HG03159 (cell line): ENCODE results near the gene MAP3K14.

Experiments
- ATAC-seq: cut with Tn5 transposase; IDR thresholded peaks from one replicate; pipeline ENCODE4 v1.9.1; 2021; ENCODE audit warnings: mild to moderate bottlenecking, moderate library complexity; ENCODE audit not compliant: unreplicated experiment

MAP3K14 gene

DNA sequence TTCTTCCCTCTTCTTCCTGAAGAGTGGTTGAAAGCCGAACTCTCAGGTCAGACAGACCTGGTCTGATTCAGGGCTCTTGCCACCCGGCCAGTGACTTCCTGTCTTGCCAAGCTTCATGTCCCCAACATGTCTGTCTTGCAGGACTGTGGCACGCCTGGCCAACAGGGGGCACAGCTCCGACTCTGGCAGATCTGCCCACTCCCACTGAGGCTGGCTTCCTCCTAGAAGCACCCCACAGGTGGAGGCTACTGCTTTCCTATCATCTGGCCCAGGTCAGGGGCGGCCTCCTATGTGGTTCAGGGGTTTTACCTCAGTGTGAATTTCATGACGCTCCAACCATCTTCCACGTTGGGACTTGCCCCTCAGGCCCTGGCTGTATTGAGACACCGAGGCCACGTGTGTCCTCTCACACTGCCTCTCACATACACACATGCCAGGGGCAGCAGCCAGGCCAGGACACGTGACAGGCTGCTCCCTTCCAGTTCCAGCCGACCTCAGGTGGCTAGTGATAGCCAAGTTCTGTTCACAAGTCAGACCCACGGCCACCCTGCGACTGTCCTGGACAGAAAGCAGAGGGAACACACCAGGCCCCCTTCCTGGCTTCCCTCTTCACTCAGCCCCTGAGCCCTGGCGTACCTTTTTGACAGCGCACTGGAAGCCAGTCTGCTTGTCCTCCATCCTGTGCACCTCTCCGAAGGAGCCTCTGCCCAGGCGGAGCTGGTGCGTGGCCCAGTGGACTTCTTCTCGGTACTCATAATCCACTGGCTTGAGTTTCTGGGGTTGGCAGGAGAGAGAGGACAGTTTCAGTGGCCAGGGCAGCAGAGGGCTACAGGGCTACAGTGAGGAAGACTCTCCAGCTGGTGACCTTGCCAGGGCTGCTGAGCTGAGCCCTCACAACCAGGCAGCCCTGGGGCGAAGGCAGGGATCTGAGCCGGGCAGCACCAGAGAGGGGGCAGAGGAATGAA, 32.4 kb downstream of the MAP3K14 start:
- ATAC-seq = no peak

DNA sequence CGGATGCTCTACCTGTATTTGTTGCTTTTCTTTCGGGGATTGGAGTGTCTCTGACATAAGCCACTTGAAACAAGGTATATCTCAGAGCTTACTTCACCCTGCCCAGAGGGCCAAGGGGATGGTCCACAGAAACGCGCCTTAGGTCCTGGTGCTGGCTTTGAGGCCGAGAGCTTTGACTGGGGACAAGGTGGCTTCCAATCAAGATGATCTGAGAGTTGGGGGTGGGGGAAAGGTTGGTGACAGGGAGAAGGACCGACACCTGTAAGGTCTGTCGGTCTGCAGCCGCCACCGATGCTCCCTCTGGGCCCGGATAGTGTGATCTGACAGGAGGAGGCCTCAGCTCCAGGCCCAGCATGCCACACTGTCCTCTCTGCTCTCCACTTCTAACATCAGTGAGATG, 33.1 kb downstream of the MAP3K14 start:
- ATAC-seq = no peak

DNA sequence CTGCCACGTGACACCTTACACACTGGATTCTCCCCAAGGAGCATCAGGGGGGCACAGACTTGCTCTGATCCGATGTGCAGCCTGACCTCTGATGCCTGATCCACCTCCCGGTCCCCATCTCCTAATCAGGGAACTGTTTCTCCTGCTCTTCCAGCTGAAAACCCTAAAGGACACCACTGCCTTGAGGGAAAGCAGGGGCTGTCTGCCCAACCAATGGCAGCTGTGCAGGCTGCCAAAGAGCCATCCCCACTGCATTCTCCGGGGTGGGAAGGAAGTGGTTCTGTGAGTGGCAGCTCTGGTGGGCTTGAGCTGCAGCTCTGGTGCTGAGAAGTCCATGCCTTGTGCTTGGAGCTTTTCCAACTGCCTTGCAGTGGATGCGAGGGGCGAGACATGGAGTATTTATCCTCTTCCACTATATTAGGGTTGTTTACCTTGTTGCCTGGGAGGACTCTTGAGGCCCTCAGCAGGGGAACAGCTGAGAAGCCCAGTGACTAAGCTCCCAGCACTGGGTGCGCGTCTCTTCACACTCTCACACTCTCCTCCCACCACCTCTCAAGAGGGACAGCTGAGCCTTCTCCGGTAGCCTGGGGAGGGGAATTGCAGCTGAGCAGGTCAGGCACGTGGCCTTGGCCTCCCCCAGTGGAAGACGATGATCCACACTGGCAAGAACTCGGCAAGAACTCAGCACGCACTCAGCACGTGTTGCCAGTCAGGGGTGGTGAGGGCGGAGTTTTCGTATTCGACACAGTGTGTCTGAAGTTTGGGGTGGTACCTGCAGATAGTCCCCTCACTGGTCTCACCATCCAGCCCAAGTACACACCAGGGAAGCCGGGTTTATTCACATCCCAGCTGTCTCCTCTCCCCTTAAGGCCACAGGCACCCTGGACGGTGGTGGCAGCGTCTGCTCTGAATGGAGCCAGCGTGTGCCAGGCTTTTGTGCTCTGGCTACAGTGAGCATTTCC, 33.9 kb downstream of the MAP3K14 start:
- ATAC-seq = no peak

DNA sequence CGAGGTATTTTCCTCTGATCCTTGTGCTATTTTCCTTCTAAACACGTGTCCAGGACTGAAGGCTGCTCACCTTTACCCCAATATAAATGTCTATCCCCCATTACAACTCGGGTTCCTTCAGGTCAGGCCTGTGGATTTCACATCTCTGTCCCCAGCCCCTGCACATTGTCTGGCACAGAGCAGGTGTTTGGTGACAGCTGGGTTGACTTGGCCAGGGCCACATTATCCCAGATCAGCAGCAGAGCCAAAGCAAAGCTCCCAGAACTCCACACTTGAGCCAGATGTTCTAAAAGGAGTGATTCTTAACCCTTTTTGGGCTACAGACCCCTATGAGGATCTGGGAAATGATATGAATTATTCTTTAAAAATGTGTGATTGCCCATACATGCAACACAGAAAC, 36.9 kb downstream of the MAP3K14 start:
- ATAC-seq = no peak

DNA sequence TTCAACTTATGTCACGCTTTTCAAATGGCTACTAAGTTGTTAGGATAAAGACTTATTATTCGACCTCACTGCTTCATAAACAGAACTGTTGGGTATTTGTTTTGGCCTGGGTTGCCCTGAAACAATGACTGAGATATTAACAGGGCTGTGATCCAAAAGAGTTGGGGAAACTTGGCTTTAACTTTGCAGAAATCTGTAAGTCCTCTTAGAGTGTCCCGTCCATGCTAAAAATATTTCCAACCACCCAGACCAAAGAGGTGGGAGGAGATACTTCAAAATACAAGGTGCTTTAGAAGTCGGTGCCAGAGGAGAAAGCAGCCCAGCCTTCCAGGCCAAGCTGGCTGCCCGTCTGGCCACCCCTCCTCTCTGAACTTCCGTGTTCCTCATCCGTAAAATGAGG, 38.8 kb downstream of the MAP3K14 start:
- no peak for ATAC-seq

DNA sequence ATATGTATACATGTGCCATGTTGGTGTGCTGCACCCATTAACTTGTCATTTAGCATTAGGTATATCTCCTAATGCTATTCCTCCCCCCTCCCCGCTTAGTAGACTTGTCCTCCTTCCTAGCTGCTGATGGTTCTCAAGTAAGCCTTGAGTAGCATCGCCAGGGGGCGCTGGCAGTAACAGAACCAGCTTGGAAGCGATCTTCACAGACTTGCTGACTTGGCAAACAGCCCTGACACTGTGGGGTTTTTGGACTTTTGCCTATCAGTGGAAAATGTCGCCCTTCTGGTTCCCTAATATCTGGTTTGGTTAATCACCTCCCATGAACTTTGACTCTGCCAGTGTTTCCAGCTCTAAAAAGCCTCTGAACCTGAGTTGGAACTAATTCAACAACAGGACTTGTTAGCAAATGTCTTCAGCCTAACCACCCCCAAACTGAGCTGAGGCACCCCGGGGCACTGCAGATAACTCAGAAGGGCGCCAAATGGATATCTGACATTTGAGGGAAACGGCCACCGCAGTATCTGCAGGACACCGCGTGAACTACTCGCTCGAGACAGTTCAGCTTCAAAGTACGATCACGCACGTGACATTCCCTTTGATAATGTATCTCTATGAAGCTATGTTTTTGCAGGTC, 39.5 kb downstream of the MAP3K14 start:
- ATAC-seq = no peak

DNA sequence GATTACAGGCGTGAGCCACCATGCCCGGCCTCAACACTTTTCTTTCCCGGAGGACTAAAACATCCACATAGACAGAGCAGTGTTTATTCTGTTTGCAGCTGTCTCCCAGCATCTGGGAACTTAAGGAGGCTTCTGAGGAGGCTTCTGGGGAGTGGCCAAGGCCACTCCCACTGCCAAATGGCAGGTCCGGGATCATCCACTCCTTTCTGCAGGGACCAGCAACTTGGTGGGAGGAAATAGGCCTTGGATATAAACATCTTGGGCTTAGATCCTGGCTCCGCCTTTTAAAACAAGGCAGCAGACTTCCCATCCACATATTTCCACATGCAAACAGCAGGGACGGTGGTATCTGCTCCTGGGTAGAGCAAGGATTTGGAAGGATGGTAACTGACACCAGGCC, 40.8 kb downstream of the MAP3K14 start:
- no peak for ATAC-seq

DNA sequence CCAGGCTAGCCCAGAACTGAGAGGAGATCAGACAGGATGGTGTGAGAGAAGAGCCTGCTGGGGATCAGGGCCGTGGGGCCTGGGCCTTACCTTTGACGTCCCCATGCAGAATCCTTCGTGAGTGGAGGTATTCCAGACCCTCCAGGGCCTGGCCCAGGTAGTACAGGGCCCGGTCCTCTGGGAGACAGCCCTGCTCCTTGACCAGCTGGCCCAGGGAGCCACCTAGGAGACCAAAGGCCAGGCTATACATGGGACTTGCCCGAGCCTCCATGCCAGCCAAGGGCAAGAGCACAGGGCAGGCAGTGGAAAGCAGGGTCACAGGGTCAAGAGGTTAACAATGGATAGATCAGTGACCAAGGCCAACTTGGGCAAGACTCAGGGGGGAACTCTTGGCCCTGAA, 42.8 kb downstream of the MAP3K14 start:
- ATAC-seq = no peak

DNA sequence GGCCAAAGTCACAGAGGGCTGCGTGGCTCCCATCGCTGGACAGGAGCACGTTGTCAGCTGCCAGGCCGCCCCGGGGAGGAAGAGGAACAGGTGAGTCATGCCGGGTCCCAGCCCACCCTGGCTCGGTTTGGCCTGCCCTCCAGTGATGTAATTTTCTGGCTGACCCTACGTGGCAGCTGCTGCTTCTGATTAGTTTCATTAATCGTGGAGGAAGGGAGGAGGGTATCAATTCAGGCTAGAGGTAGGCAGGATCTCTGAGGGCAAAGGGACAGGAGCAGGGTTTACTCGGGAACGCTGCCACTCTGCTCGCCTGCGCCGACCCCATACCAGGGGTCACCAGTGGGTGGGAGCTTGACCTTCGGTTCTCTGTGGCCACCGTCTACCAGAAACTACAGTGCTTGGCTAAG, 43.3 kb downstream of the MAP3K14 start:
- no peak for ATAC-seq

DNA sequence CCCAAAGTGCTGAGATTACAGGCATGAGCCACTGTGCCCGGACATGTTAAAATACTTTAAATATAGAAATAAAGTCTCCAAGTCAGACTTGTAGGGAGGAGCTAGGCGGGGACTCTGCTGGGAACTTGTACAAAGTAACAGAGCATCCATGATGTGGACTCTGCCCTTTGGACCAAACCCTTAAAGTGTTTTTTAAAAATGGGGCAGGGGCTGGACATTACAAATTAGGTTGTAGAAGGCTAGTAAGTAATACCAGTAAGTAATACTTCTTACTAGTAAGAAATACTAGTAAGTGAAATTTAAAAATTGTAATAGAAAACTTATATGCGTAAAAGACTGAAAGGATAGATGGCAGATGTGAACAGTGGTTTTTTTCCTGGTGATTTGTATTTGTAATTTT, 45.2 kb downstream of the MAP3K14 start:
- no peak for ATAC-seq

DNA sequence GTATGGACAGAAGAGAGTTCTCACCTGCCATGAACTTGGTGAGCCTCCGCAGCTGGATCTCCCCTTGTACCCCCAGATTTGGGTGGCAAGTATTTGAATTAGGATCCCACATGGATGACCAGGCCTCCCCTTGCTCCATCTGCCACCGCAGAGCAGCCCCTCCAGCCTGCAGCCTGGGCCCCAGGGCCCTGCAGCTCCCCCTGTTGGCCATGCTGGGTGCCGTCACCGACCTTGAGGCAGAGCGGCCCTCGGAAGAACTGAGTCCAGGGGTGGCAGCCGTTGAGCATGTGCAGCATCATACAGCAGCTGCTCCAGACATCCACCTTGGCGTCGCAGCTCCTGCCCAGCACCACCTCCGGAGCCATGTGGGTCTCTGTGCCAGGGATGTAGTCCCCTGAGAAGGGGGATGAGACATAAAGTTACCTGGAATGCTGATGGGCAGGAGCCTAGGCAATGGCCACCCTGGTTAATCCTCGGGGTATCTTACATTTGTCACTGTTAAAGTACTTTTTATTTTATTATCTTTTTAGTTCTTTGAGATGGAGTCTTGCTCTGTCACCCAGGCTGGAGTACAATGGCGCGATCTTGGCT, 45.9 kb downstream of the MAP3K14 start:
- ATAC-seq = no peak

DNA sequence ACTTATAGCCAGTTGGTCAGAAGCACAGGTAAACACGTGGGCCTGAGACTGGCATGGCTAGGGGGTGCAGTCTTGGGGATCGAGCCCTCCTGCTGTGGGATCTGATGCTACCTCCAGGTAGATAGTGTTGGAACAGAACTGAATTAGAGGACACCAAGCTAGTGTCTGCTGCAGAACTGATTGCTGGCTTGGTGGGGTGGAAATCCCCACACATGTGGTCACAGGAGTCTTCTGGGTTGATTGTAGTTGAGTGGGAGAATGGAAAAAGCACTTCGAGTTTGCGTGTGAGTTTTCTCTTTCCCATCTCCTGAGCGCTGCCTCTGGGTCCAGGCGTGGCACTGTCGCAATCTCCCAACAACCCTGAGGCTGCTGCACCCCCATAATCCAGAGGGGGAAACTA, 46.9 kb downstream of the MAP3K14 start:
- no peak for ATAC-seq

DNA sequence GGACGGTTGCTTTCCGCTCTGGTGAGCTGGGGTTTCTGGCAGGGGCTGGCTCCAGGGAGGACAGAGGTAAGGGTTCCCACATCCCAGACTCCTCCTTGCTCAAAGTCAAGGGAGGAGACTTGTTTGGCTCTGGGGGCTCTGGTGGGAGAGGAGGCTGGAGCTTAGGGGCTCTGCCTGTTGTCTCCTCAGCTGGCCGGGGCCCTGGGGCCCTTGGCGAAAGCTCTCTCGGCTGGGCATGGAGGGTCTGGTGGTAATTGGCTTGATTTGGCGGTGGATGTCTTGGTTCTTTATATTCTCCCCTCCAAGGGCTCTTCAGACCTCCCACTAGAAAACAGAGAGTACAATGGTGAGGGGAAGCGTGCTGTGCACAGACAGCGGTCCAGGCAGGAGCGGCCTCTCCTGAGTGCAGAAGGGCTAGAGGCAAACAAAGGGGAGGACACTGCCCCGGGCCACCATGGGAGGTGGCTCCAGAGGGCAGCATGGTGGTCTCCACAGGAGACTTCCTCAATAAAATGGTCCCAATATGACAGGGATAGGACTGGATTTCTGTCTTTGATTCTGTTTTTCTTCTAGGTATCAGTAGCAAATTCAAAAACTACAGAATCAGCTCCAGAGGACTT, 49.3 kb downstream of the MAP3K14 start:
- ATAC-seq = no peak

DNA sequence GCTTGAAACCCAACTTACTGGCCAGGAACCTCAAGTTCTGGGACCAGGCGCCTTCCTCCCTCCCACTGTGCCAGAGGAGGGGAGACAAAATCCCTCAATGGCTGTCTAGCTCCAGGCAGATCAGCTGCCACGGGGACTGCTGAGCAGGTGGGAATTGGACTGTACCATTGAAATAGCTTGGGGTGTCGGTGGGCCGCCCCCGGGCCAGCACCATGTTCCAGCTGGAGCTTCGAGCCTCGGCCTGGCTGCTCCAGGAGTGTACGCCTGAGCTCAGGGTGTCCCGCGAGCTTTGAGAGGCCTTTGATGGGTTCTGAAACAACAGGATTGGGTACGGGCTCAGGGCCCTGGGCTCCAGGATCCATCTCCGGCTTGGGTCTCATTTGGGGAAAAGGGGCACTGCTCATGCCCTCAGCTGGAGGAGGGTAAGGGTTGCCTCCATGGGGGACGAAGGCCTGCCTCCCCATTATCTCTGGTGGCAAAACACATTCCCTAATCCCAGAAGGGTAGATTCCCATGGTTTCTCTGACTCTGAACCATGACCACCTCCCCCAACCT, 50.4 kb downstream of the MAP3K14 start:
- no peak for ATAC-seq

DNA sequence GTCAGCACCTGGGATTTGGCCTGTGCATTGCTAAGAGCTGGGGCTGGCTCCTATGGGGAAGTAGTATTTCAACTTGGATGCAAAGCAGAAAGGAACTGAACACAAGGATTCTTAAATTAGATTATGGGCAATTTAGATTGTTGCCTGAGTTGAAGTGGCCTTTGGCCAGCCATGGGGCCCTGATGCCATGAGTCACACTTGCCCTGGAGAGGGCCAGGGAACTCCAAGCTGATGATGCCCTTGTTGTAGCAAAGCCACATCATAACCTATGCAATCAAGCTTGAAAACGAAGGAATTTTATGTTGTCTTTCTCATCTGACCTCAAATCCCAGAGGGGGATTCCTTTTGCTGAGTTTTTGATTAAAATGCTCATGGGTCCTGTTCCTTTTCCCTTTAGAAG, 51.0 kb downstream of the MAP3K14 start:
- ATAC-seq = no peak

DNA sequence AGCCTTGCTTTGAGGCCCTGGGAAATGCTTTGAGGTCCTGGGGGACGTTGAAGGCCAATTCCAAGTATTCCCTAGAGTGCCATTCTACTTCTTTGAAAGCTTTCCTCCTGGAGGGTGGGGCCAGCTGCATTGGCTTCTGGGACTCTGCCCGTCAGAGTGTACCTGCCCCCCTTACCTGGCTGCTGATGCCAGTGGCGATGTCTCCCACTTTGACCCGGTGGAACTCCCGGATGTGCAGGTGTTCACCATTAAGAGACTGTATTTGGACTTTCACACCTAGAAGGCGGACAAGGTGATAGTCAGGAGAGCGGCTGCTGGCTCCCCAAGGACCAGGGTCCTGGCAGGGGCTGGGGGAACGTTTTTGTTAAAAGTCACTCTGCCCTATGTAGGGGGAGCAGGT, 51.8 kb downstream of the MAP3K14 start:
- ATAC-seq = no peak

DNA sequence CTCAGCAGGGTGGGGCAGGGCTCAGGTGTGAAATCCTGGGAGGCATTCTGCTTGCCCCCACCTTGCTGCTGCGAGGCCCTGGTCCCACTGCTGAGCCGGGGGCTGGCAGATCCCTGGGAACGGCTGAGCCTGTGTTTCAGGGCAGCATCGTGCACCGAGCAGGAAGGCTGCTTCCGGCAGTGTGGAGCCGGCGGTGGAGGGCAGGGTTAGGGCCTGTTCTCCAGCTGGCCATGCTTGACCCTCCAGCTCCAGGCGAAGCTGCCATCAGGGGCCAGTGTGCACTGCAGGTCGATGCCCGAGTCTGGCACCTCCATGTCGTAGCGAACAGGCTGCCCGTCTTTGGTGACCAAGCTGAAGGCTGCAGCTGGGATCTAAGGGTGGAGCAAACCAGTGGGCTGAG, 52.4 kb downstream of the MAP3K14 start:
- ATAC-seq = no peak

DNA sequence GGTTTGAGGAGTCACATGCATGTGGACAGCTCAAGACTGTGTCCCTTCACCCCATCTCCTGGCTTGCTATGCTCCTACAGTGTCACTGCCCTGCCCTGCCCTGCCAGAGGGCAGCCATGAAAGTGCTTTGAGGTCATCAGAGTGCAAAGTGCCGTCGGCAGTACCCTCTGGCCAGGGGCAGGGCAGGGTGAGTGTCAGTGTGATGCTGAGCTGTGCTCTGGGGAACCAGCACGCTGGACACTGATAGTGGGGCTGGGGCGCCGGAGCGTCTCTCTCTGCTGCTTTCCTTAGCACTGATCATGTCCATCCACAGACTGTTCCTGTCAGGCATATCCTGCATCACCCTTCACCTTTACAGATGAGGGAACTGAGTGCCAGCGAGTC, 53.4 kb downstream of the MAP3K14 start:
- no peak for ATAC-seq

DNA sequence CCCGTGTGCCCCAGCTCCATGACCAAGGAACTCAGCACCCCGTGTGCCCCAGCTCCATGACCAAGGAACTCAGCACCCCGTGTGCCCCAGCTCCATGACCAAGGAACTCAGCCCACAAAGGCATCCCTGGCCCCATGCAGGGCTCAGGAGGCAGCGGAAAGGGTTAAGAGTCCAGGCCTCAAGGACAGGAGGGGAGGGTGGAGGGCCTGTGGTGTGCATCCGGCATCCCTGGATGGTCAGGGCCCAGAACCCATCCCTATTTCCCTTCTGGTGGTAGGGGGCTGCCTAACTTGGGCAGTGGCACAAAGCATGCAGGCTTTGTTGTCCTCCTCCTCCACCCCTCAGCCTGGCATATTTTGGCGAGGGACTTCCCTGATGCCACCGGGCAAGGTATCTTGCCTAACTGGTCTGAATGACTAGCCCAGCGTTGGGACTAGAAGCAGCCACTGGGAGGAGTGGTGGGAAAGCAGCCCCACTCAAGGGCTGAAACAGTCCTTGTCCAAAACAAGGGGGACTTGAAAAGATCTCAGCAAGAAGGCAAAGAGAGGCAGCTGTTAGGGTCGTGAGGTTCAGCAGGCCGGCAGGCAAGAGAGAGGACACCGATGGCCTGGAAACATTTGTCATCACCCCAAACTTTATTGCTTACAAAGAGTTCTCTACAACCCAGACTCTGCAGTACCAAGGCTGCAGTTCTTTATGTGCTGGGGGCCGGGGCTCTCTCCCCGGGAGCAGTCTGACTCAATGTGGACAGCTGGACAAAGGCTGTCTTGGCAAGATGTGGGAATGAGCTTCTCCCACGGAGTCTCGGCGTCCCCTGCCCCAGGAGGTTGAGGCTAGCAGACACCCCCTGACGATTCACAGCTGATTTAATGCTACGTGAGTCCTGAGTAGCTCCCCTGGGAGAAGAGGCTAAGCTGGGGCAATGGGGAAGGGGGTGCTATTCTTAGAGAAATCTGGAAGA, 54.0 kb downstream of the MAP3K14 start:
- ATAC-seq = no peak
